Measurements from ENCODE around the gene ATP13A3. TPM values are rescaled to one million over a fixed set of nuclear protein-coding genes. Genes with fewer than 3 reads are reported as not detected.

ATP13A3 gene
- total and polyA plus RNA-seq, 2 experiments from 2014 or later = 20.0 to 202 TPM

- no peak for TF ChIP-seq ZNF462 (CRISPR knock-in tag; IDR thresholded peaks at IDR 0.05)
- no peak for TF ChIP-seq ZNF331 (CRISPR knock-in tag; IDR thresholded peaks at IDR 0.05; ENCODE audit: low read depth)
- no peak for TF ChIP-seq POLR2AphosphoS5 (IDR thresholded peaks at IDR 0.05; ENCODE audit: low read depth)
- no peak for TF ChIP-seq EZH2 (IDR thresholded peaks at IDR 0.05; ENCODE audit: low read depth, unreplicated experiment)
- no peak for TF ChIP-seq JUNB (IDR thresholded peaks at IDR 0.05; ENCODE audit: unreplicated experiment)
- no peak for TF ChIP-seq CREB1 (CRISPR knock-in tag; IDR thresholded peaks at IDR 0.05; ENCODE audit: low read depth)
- TF ChIP-seq EZH2phosphoT487 (IDR thresholded peaks at IDR 0.05; ENCODE audit: unreplicated experiment) = no peak
- TF ChIP-seq STAT1 (IDR thresholded peaks at IDR 0.05; ENCODE audit: unreplicated experiment) = no peak
- TF ChIP-seq CTCF (conservative IDR thresholded peaks at IDR 0.05; ENCODE audit: low read depth in 2 of 2) = no peak
- no peak for TF ChIP-seq NANOG (IDR thresholded peaks at IDR 0.05; ENCODE audit: borderline replicate concordance)
- no peak for TF ChIP-seq ETS1 (IDR thresholded peaks at IDR 0.05)
- TF ChIP-seq ZNF114 (CRISPR knock-in tag; IDR thresholded peaks at IDR 0.05) = no peak
These were observed 39.6 kb downstream of the ATP13A3 start (continued) for GRCh38 chr3:194447161-194447560.
